SK-N-MC (cell line): Measurements from ENCODE around the gene SPDYE1.
"Not testable (repeated sequence)": the region's sequence is repeated elsewhere in the genome, so short reads cannot be mapped to it uniquely, and the experiment has no call there.

Experiments used
- EZH2 ChIP-seq: fragments of 200-600 bp; sonication (generic); IDR thresholded peaks from one replicate; pipeline ENCODE4 v1.6.1; 2017; ENCODE audit warnings: antibody characterized with exemption
- FOXP2 ChIP-seq: optimal IDR thresholded peaks from 2 replicates; pipeline ENCODE3; 2011; ENCODE audit warnings: mild to moderate bottlenecking, moderate library complexity; ENCODE audit not compliant: insufficient read depth; ENCODE audit errors: extremely low read length, control extremely low read depth
- POLR2AphosphoS5 ChIP-seq: IDR thresholded peaks from 2 replicates; pipeline ENCODE4 v1.6.1; 2012; ENCODE audit warnings: mild to moderate bottlenecking, low read depth, low read length, borderline replicate concordance

DNA sequence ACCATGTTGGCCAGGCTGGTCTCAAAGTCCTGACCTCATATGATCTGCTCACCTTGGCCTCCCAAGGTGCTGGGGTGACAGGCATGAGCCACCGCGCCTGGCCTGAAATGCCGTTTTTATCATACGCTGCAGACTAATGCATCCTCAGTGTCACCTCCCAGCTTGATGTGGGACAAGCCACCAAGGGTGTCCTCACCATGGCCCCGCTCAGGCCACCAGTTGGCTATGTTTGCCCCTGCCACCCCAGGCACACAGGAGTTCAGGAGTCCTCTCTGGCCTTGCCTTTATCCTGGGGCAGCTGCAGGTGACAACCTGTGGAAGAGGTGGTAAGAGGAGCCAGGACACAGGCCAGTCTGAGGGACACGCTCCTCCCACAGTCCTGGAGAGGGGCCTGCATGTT lies 3.0 kb upstream of the SPDYE1 start:
- not testable (repeated sequence) for TF ChIP-seq EZH2, POLR2AphosphoS5, FOXP2
